PC-3 (cell line): ENCODE data around the gene PTPN21. TPM values are rescaled to one million over a fixed set of nuclear protein-coding genes. Genes with fewer than 3 reads are reported as not detected.

Experiments
- ATAC-seq: fragments of 200-7000 bp; cut with Tn5 transposase; 2 replicates; pipeline ENCODE4 v1.9.1; 2020; ENCODE audit warnings: mild to moderate bottlenecking, moderate library complexity
- BruUV-seq: library from RNA; stranded (reverse); fragments of 400-500 nt; replicated peaks from 2 replicates; lab custom pipeline; 2021; lab: Mats Ljungman, UMichigan
- CTCF ChIA-PET: fragments of 300-600 bp; sonication (Branson Sonifier 250); formaldehyde crosslinking; loops from one replicate; lab custom pipeline; 2022; ENCODE audit warnings: antibody characterized with exemption; lab: Charles Lee
- POLR2A ChIA-PET: fragments of 300-600 bp; sonication (Branson Sonifier 250); formaldehyde crosslinking; loops from one replicate; lab custom pipeline; 2022; ENCODE audit warnings: antibody characterized with exemption; ENCODE audit not compliant: unreplicated experiment; lab: Charles Lee
- DNase-seq: peaks from one replicate; pipeline ENCODE4 v3.0.0-alpha.2; 2015
- H2AFZ ChIP-seq: fragments of 300-600 bp; sonication (generic); 2 replicates; pipeline ENCODE4 v1.6.0; 2016; ENCODE audit warnings: antibody characterized with exemption, low read length
- H3F3A ChIP-seq: fragments of 300-600 bp; sonication (generic); one replicate; pipeline ENCODE4 v1.6.0; 2017; ENCODE audit warnings: antibody characterized with exemption, low read length, control low read depth, mild to moderate bottlenecking; ENCODE audit not compliant: unreplicated experiment
- H3K27ac ChIP-seq: fragments of 300-600 bp; sonication (generic); 2 replicates; pipeline ENCODE4 v1.5.1; 2016; ENCODE audit warnings: mild to moderate bottlenecking, low read length
- H3K27me3 ChIP-seq: fragments of 300-600 bp; sonication (generic); 2 replicates; pipeline ENCODE4 v1.6.1; 2016; ENCODE audit warnings: low read length, mixed read lengths
- H3K36me3 ChIP-seq: fragments of 300-600 bp; sonication (generic); 2 replicates; pipeline ENCODE4 v1.6.1; 2016; ENCODE audit warnings: low read depth, mixed run types, low read length, mixed read lengths
- H3K4me1 ChIP-seq: fragments of 300-600 bp; sonication (generic); 2 replicates; pipeline ENCODE4 v1.5.1; 2016; ENCODE audit warnings: low read length; ENCODE audit not compliant: insufficient read depth
- H3K4me2 ChIP-seq: fragments of 300-600 bp; sonication (generic); 2 replicates; pipeline ENCODE4 v1.6.0; 2016; ENCODE audit warnings: low read length
- H3K4me3 ChIP-seq: fragments of 300-600 bp; sonication (generic); 2 replicates; pipeline ENCODE4 v1.5.1; 2016; ENCODE audit warnings: mild to moderate bottlenecking, low read length, mixed read lengths
- H3K79me2 ChIP-seq: fragments of 300-600 bp; sonication (generic); 2 replicates; pipeline ENCODE4 v1.6.1; 2017; ENCODE audit warnings: low read length, mixed read lengths
- H3K9ac ChIP-seq: fragments of 300-600 bp; sonication (generic); 2 replicates; pipeline ENCODE4 v1.6.0; 2016; ENCODE audit warnings: mild to moderate bottlenecking, low read length
- H3K9me2 ChIP-seq: fragments of 300-600 bp; sonication (generic); replicated peaks from 2 replicates; pipeline ENCODE4 v1.6.1; 2016; ENCODE audit warnings: mixed run types, low read length, mixed read lengths
- H3K9me3 ChIP-seq: fragments of 300-600 bp; sonication (generic); 2 replicates; pipeline ENCODE4 v1.6.1; 2016; ENCODE audit warnings: low read length, mixed read lengths
- H4K20me1 ChIP-seq: fragments of 300-600 bp; sonication (generic); 2 replicates; pipeline ENCODE4 v1.6.1; 2016; ENCODE audit warnings: low read length, mixed read lengths
- EZH2 ChIP-seq: fragments of 300-600 bp; sonication (generic); IDR thresholded peaks from one replicate; pipeline ENCODE4 v1.6.1; 2017; ENCODE audit warnings: antibody characterized with exemption, mild to moderate bottlenecking, low read length; ENCODE audit not compliant: unreplicated experiment
- EZH2phosphoT487 ChIP-seq: fragments of 300-600 bp; sonication (generic); IDR thresholded peaks from 2 replicates; pipeline ENCODE4 v1.6.1; 2018; ENCODE audit warnings: mild to moderate bottlenecking, antibody characterized with exemption, low read length, borderline replicate concordance
- intact Hi-C: fragments of 100-400 bp; cut with micrococcal nuclease; formaldehyde crosslinking; loops from 2 replicates; pipeline ENCODE4 v1.9.0; 2023
- total RNA-seq: library from RNA; depleted of rRNA; stranded (reverse); fragments of >200 nt; gene quantifications from 2 replicates; pipeline ENCODE4 v1.2.3, GENCODE V29; 2014
- TF ChIP-seq, protein P1 (sequence below): fragments of 300-600 bp; sonication (generic); conservative IDR thresholded peaks from 2 replicates; pipeline ENCODE4 v1.5.1; 2017; ENCODE audit warnings: antibody characterized with exemption, low read depth, mild to moderate bottlenecking, low read length

PTPN21 gene
- total RNA-seq, 1 experiment from 2014 or later = 6.3 TPM

DNA sequence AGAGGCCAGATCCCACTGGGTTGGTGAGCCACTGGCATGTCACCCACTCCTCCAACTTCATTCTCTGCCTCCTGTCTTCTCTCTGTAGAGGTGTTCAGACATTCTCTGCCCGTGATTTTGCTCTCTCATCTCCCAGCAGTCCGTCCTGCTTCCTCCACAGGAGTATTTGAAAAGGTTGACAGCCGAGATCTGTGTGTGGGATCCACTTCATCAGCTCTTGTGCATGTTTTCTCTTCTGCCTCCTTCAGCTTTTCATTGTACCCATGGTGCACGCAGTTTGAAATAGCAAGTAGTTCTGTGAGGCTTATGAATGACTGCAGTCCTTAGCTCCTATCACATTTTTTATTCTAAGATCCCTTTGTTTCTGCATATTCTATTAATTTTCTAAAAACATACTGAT is 42.8 kb upstream of the PTPN21 start:
- ATAC-seq = no peak
- no peak overlapping the region for H3K4me3 ChIP-seq
- no peaks in the 10 kb centered on the region for H3K9me2 ChIP-seq
- ChIA-PET POLR2A (no interaction called here), CTCF (no interaction called here)
- no TSS peak for BruUV-seq
- H3K36me3 ChIP-seq = peaks cover 58% of the 10 kb centered on the region
- no peak overlapping the region for H3K9ac ChIP-seq
- H3F3A ChIP-seq = no peaks in the 10 kb centered on the region
- no peak overlapping the region for H2AFZ ChIP-seq
- intact Hi-C loops = no loop called here
- H3K27ac ChIP-seq = no peak overlapping the region
- H3K27me3 ChIP-seq = no peaks in the 10 kb centered on the region
- DNase-seq = no peak
- TF ChIP-seq EZH2 (no peak), EZH2phosphoT487 (no peak)
- TF ChIP-seq, protein P1, sequence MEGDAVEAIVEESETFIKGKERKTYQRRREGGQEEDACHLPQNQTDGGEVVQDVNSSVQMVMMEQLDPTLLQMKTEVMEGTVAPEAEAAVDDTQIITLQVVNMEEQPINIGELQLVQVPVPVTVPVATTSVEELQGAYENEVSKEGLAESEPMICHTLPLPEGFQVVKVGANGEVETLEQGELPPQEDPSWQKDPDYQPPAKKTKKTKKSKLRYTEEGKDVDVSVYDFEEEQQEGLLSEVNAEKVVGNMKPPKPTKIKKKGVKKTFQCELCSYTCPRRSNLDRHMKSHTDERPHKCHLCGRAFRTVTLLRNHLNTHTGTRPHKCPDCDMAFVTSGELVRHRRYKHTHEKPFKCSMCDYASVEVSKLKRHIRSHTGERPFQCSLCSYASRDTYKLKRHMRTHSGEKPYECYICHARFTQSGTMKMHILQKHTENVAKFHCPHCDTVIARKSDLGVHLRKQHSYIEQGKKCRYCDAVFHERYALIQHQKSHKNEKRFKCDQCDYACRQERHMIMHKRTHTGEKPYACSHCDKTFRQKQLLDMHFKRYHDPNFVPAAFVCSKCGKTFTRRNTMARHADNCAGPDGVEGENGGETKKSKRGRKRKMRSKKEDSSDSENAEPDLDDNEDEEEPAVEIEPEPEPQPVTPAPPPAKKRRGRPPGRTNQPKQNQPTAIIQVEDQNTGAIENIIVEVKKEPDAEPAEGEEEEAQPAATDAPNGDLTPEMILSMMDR = no peak
- no peak overlapping the region for H3K4me2 ChIP-seq
- no peaks in the 10 kb centered on the region for H3K4me1 ChIP-seq
- no peaks in the 10 kb centered on the region for H3K79me2 ChIP-seq
- H4K20me1 ChIP-seq = no peaks in the 10 kb centered on the region
- H3K9me3 ChIP-seq = no peaks in the 10 kb centered on the region

DNA sequence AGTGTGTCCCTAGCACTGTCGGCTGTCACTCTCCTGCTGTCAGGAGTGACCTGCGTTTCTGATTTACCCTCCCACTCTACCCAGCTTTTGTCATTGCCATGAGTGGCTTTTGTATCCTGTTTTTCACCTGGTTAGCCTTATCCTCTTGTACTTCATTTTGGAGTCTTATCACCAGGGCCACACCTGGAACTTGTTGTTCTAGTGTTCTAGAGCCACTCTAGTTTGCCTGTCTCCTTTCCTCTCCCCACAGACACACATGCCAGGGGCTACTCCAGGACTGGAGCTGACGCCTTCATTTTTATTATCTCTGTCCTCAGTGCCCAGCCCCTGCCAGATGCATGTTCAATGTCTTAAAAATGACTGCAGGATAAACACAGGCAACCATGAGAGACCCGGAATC is 42.2 kb upstream of the PTPN21 start:
- POLR2A ChIA-PET = no interaction called here
- no peak for TF ChIP-seq EZH2phosphoT487
- TF ChIP-seq EZH2 = no peak
- TF ChIP-seq, protein P1 = no peak
- Histone ChIP-seq H4K20me1 (no peaks in the 10 kb centered on the region), H3F3A (no peaks in the 10 kb centered on the region), H3K4me3 (no peak overlapping the region), H2AFZ (no peak overlapping the region), H3K9me3 (no peaks in the 10 kb centered on the region), H3K36me3 (peaks cover 54% of the 10 kb centered on the region), H3K79me2 (no peaks in the 10 kb centered on the region), H3K9me2 (no peaks in the 10 kb centered on the region), H3K4me2 (no peak overlapping the region), H3K27me3 (no peaks in the 10 kb centered on the region), H3K27ac (no peak overlapping the region), H3K9ac (no peak overlapping the region), H3K4me1 (no peaks in the 10 kb centered on the region)
- intact Hi-C loops = no loop called here
- DNase-seq = no peak
- no TSS peak for BruUV-seq
- no peak for ATAC-seq
- CTCF ChIA-PET = no interaction called here

- Histone ChIP-seq H3K27me3 (no peaks in the 10 kb centered on the region), H3K27ac (no peak overlapping the region), H3K4me3 (no peak overlapping the region), H3K9ac (no peak overlapping the region), H3K36me3 (peaks cover 44% of the 10 kb centered on the region), H3K79me2 (no peaks in the 10 kb centered on the region), H2AFZ (no peak overlapping the region), H3F3A (no peaks in the 10 kb centered on the region), H3K9me2 (no peaks in the 10 kb centered on the region), H3K4me1 (no peaks in the 10 kb centered on the region), H3K4me2 (no peak overlapping the region), H4K20me1 (0 out of 2 replicates have a peak, but pooled peaks cover 4% of the 10 kb centered on the region), H3K9me3 (no peaks in the 10 kb centered on the region)
- intact Hi-C loops = no loop called here
- ChIA-PET POLR2A (no interaction called here), CTCF (no interaction called here)
- no peak for ATAC-seq
- BruUV-seq = no TSS peak
- TF ChIP-seq EZH2phosphoT487 (no peak), EZH2 (no peak)
- TF ChIP-seq, protein P1 = no peak
- no peak for DNase-seq
Observed at GRCh38 chr14:88592031-88592430, 37.2 kb upstream of the PTPN21 start.
